Endometrial microvascular endothelial cells (primary cell): Measurements from ENCODE around the gene UBIAD1. TPM values are rescaled to one million over a fixed set of nuclear protein-coding genes. Genes with fewer than 3 reads are reported as not detected.
"Not testable (repeated sequence)": the region's sequence is repeated elsewhere in the genome, so short reads cannot be mapped to it uniquely, and the experiment has no call there.

Experiments used
- in situ Hi-C: cut with HindIII; loops from 2 replicates; pipeline ENCODE4 v1.10.0; 2017; ENCODE audit warnings: low sequenced_read_pairs, low pct_unique_long_range_greater_than_20kb; ENCODE audit errors: inconsistent ontology term
- total RNA-seq: library from RNA; depleted of rRNA; stranded (reverse); fragments of >200 nt; gene quantifications from one replicate; pipeline ENCODE4 v1.2.3, GENCODE V29; 2015; ENCODE audit errors: inconsistent ontology term

Gene UBIAD1
- total RNA-seq, 1 donor from 2014 or later: 15.4 TPM

- in situ Hi-C loops: no loop called here
Measured at GRCh38 chr1:11302366-11302765, 29.4 kb downstream of the UBIAD1 start.

- in situ Hi-C loops: not testable (repeated sequence)
Measured at GRCh38 chr1:11305516-11305915, 32.5 kb downstream of the UBIAD1 start.

GRCh38 chr1:11307852-11308251 is 34.9 kb downstream of the UBIAD1 start:
- in situ Hi-C loops: no loop called here

GRCh38 chr1:11308699-11309224 is 35.8 kb downstream of the UBIAD1 start:
- in situ Hi-C loops: no loop called here

GRCh38 chr1:11309385-11309784 is 36.4 kb downstream of the UBIAD1 start:
- in situ Hi-C loops: no loop called here

- in situ Hi-C loops: no loop called here
Measured at GRCh38 chr1:11311816-11312755, 39.1 kb downstream of the UBIAD1 start.

GRCh38 chr1:11314959-11315358 is 42.0 kb downstream of the UBIAD1 start:
- in situ Hi-C loops: no loop called here

- in situ Hi-C loops: no loop called here
Measured at GRCh38 chr1:11316701-11317100, 43.7 kb downstream of the UBIAD1 start.

- in situ Hi-C loops: no loop called here
Measured at GRCh38 chr1:11318982-11319381, 46.0 kb downstream of the UBIAD1 start.

- in situ Hi-C loops: no loop called here
Measured at GRCh38 chr1:11320153-11320936, 47.3 kb downstream of the UBIAD1 start.

GRCh38 chr1:11321656-11322491 is 48.9 kb downstream of the UBIAD1 start:
- in situ Hi-C loops: no loop called here

GRCh38 chr1:11324567-11325165 is 51.7 kb downstream of the UBIAD1 start:
- in situ Hi-C loops: loop anchor here (25.0 kb wide), 1 partner anchor 288 kb away; no protein-coding TSS in a partner anchor

- in situ Hi-C loops: loop anchor here (25.0 kb wide), 1 partner anchor 286 kb away; no protein-coding TSS in a partner anchor
Measured at GRCh38 chr1:11326070-11326469, 53.1 kb downstream of the UBIAD1 start.

- in situ Hi-C loops: loop anchor here (25.0 kb wide), 1 partner anchor 284 kb away; no protein-coding TSS in a partner anchor
Measured at GRCh38 chr1:11328444-11328843, 55.4 kb downstream of the UBIAD1 start.

- in situ Hi-C loops: loop anchor here (25.0 kb wide), 1 partner anchor 282 kb away; no protein-coding TSS in a partner anchor
Measured at GRCh38 chr1:11330411-11330810, 57.4 kb downstream of the UBIAD1 start.

GRCh38 chr1:11331036-11331944 is 58.3 kb downstream of the UBIAD1 start:
- in situ Hi-C loops: loop anchor here (25.0 kb wide), 1 partner anchor 281 kb away; no protein-coding TSS in a partner anchor

- in situ Hi-C loops: loop anchor here (25.0 kb wide), 1 partner anchor 280 kb away; no protein-coding TSS in a partner anchor
Measured at GRCh38 chr1:11331945-11332546, 59.0 kb downstream of the UBIAD1 start.
